Measurements from ENCODE around the gene LRRC8D. TPM values are rescaled to one million over a fixed set of nuclear protein-coding genes. Genes with fewer than 3 reads are reported as not detected.

LRRC8D gene
- total RNA-seq, 1 donor from 2014 or later: 17.0 TPM

DNA sequence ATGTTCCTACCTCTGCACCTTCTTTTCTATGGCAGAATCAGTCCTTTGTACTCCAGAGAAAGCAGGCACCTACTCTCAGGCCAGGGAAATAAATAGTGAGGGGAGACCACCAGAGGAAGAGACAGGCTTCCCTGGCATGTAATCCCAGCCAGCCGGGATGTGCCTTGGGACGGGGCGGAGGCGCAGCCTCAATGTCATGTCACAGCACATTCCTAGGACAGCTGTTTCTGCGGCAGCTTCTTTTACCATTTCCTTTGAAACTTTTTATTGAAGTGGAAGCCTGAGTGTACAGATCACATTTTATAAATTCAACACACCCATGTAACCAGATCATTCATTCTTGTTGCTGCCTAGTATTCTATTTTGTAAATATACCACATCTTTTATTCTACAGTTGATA lies 106.2 kb downstream of the LRRC8D start:
- Histone ChIP-seq H3K4me3 (no peak overlapping the region), H3K36me3 (no peaks in the 10 kb centered on the region), H3K9me3 (no peaks in the 10 kb centered on the region), H3K4me1 (no peaks in the 10 kb centered on the region), H3K27me3 (no peaks in the 10 kb centered on the region), H3K27ac (no peak overlapping the region)
- TF ChIP-seq, protein P1, sequence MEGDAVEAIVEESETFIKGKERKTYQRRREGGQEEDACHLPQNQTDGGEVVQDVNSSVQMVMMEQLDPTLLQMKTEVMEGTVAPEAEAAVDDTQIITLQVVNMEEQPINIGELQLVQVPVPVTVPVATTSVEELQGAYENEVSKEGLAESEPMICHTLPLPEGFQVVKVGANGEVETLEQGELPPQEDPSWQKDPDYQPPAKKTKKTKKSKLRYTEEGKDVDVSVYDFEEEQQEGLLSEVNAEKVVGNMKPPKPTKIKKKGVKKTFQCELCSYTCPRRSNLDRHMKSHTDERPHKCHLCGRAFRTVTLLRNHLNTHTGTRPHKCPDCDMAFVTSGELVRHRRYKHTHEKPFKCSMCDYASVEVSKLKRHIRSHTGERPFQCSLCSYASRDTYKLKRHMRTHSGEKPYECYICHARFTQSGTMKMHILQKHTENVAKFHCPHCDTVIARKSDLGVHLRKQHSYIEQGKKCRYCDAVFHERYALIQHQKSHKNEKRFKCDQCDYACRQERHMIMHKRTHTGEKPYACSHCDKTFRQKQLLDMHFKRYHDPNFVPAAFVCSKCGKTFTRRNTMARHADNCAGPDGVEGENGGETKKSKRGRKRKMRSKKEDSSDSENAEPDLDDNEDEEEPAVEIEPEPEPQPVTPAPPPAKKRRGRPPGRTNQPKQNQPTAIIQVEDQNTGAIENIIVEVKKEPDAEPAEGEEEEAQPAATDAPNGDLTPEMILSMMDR (IDR thresholded peaks at IDR 0.05): no peak
- intact Hi-C loops (cut with DNase I): no loop called here
- ATAC-seq (no peak), DNase-seq (no peak)

DNA sequence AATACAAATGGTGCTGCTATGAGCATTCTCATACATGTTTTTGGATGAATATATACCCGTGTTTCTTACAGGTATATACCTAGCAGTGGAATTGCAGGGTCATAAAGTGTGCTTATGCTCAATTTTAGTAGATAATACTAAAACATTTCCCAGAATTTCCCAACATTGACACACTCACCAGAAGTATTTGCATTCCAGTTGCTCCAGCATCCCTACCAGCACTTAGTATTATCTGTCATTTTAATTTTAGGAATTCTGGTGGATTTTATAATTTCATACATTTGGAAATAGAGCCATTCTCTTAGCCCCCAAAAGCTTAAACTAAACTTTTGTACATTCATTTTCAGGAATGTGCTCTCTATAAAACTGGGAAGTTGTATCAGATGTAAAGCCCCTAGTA lies 106.6 kb downstream of the LRRC8D start:
- intact Hi-C loops (cut with DNase I): no loop called here
- Histone ChIP-seq H3K36me3 (no peaks in the 10 kb centered on the region), H3K27me3 (no peaks in the 10 kb centered on the region), H3K4me1 (no peaks in the 10 kb centered on the region), H3K9me3 (no peaks in the 10 kb centered on the region), H3K27ac (no peak overlapping the region), H3K4me3 (no peak overlapping the region)
- DNase-seq (no peak), ATAC-seq (no peak)
- TF ChIP-seq, protein P1 (IDR thresholded peaks at IDR 0.05): no peak

DNA sequence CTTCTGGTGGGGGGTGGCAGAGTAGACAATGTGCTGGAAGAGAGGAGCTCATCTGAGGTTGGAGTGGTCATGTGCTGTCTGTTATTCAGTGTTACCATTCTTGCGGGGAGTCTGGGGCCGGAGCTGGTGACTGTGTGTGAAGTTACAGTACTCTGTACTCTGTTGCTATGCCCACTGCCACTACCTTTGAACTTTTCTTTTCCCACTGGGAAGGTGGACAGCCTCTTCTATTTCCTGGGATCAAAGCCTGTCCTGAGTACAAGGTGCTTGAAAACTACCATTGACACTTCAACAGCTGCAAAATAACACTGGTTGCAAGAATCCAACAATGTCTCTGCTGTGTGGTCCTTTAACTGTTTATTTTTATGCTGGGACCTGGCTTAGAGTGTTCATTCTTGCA lies 107.7 kb downstream of the LRRC8D start:
- H3K4me3 ChIP-seq: no peak overlapping the region
- no peaks in the 10 kb centered on the region for H3K9me3 ChIP-seq
- no peak overlapping the region for H3K27ac ChIP-seq
- intact Hi-C loops (cut with DNase I): no loop called here
- H3K4me1 ChIP-seq: no peaks in the 10 kb centered on the region
- TF ChIP-seq, protein P1 (IDR thresholded peaks at IDR 0.05): no peak
- no peaks in the 10 kb centered on the region for H3K27me3 ChIP-seq
- no peak for ATAC-seq
- peaks cover 5% of the 10 kb centered on the region for H3K36me3 ChIP-seq
- no peak for DNase-seq

DNA sequence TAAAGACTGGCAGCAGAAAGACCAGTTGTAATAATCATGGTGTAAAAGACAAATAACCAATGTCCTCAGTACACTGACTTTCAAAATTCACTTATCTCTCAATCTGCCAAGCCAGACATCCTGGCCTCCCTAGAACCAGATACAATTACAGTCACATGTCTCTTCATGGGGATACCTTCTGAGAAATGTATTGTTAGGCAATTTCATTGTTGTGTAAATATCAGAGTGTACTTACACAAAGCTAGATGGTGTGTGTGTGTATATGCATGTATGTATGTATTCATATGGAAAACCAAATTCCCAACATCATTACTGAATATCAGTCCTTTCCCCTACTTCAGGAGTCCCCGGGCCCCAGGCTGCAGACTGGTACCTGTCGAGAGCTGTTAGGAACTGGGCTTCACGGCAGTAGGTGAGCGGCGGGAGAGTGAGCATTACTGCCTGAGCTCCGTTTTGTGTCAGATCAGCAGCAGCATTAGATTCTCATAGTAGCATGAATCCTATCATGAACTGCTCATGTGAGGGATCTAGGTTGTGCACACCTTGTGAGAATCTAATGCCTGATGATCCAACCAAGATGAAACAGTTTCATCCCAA lies 108.7 kb downstream of the LRRC8D start:
- intact Hi-C loops (cut with DNase I): no loop called here

DNA sequence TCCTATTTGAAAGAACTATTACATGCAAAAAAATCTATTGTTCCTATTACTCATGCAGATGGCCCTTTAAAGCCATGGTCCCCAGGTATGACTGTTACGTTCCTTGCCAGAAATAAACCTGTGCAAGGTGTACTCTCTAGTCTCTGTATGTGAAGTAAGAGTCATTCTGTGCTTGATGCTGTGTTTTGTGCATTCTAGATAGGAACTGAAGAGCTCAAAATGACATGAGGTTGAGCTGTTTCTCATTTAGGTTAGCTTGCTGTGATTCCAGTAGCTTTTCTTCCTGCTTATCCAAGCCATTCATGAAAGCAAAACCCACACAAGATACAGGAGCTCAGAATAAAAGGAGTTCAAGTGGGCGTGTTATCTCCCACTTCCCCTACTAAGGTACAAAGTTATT lies 109.7 kb downstream of the LRRC8D start:
- no peaks in the 10 kb centered on the region for H3K4me1 ChIP-seq
- DNase-seq: no peak
- no peaks in the 10 kb centered on the region for H3K9me3 ChIP-seq
- ATAC-seq: no peak
- no peaks in the 10 kb centered on the region for H3K27me3 ChIP-seq
- no peak overlapping the region for H3K4me3 ChIP-seq
- TF ChIP-seq, protein P1 (IDR thresholded peaks at IDR 0.05): no peak
- H3K27ac ChIP-seq: no peak overlapping the region
- H3K36me3 ChIP-seq: peaks cover 22% of the 10 kb centered on the region
- intact Hi-C loops (cut with DNase I): no loop called here

More for the DNA sequence above, 108.7 kb downstream of the LRRC8D start:
- Histone ChIP-seq H3K36me3 (peaks cover 15% of the 10 kb centered on the region), H3K4me3 (no peak overlapping the region), H3K4me1 (no peaks in the 10 kb centered on the region), H3K9me3 (no peaks in the 10 kb centered on the region), H3K27ac (no peak overlapping the region), H3K27me3 (no peaks in the 10 kb centered on the region)
- ATAC-seq (no peak), DNase-seq (no peak)
- TF ChIP-seq, protein P1 (IDR thresholded peaks at IDR 0.05): no peak

DNA sequence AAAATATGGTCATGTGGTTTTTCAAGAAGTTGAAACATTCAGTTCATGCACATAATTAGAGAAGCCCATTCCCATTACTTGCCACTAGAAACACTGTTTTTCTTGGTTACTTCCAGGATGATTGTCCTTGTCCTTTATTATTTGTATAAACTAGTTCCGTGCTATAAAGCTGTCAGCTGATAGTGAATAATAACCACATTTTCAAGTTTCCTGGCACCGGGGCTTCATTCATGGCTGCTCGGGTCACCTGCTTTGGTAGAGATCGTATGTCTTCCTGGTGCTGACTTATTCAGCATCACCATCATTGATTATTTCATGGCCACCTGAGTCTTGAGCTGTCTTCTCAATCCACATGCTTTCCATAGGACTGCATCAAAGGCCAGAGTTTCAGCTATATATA lies 111.1 kb downstream of the LRRC8D start:
- DNase-seq (no peak), ATAC-seq (no peak)
- Histone ChIP-seq H3K9me3 (no peaks in the 10 kb centered on the region), H3K4me1 (no peaks in the 10 kb centered on the region), H3K4me3 (no peak overlapping the region), H3K36me3 (peaks cover 22% of the 10 kb centered on the region), H3K27me3 (no peaks in the 10 kb centered on the region), H3K27ac (no peak overlapping the region)
- TF ChIP-seq, protein P1 (IDR thresholded peaks at IDR 0.05): no peak
- intact Hi-C loops (cut with DNase I): no loop called here

Data from upper lobe of right lung (tissue), 1 donor.